ENCODE measurements around the gene CACNA1B.

The CACNA1B gene

GRCh38 chr9:137833721-137834613 is 43.6 kb upstream of the CACNA1B start:
- no peak overlapping the region for H3K4me3 ChIP-seq (replicated peaks; ENCODE audit: low read depth, low read length)
- DNase-seq (ENCODE audit: extremely low read depth, low read depth) = no peak
- no peak for TF ChIP-seq CTCF (IDR thresholded peaks at IDR 0.05; ENCODE audit: low read depth, low read length, missing control alignments)

GRCh38 chr9:137834846-137835546 is 42.6 kb upstream of the CACNA1B start:
- DNase-seq (ENCODE audit: extremely low read depth, low read depth) = no peak
- H3K4me3 ChIP-seq (replicated peaks; ENCODE audit: low read depth, low read length) = no peak overlapping the region
- no peak for TF ChIP-seq CTCF (IDR thresholded peaks at IDR 0.05; ENCODE audit: low read depth, low read length, missing control alignments)

- no peak for TF ChIP-seq CTCF (IDR thresholded peaks at IDR 0.05; ENCODE audit: low read depth, low read length, missing control alignments)
- no peak for DNase-seq (ENCODE audit: extremely low read depth, low read depth)
- no peak overlapping the region for H3K4me3 ChIP-seq (replicated peaks; ENCODE audit: low read depth, low read length)
These were observed 41.3 kb upstream of the CACNA1B start for GRCh38 chr9:137836151-137836830.

- no peak overlapping the region for H3K4me3 ChIP-seq (replicated peaks; ENCODE audit: low read depth, low read length)
- DNase-seq (ENCODE audit: extremely low read depth, low read depth) = no peak
- no peak for TF ChIP-seq CTCF (IDR thresholded peaks at IDR 0.05; ENCODE audit: low read depth, low read length, missing control alignments)
These were observed 40.7 kb upstream of the CACNA1B start for GRCh38 chr9:137836831-137837241.

- H3K4me3 ChIP-seq (replicated peaks; ENCODE audit: low read depth, low read length) = no peak overlapping the region
- DNase-seq (ENCODE audit: extremely low read depth, low read depth) = no peak
- no peak for TF ChIP-seq CTCF (IDR thresholded peaks at IDR 0.05; ENCODE audit: low read depth, low read length, missing control alignments)
These were observed 40.0 kb upstream of the CACNA1B start for GRCh38 chr9:137837345-137838278.

GRCh38 chr9:137838576-137838975 is 39.0 kb upstream of the CACNA1B start:
- H3K4me3 ChIP-seq (replicated peaks; ENCODE audit: low read depth, low read length) = no peak overlapping the region
- no peak for TF ChIP-seq CTCF (IDR thresholded peaks at IDR 0.05; ENCODE audit: low read depth, low read length, missing control alignments)
- no peak for DNase-seq (ENCODE audit: extremely low read depth, low read depth)
